ENCODE measurements around the gene ABCG2. TPM values are rescaled to one million over a fixed set of nuclear protein-coding genes. Genes with fewer than 3 reads are reported as not detected.

The ABCG2 gene
- polyA plus RNA-seq, 2 of the 4 experiments (the other 2 are of a cell fraction): 27.9 to 55.3 TPM

- POLR2A ChIA-PET: no interaction called here
- WGBS (ENCODE audit: missing lambda C conversion rate): 97% methylated on average over 9 of the region's 9 CpGs
- DNase-seq (ENCODE audit: low read depth in 1 of 2, low spot score in 1 of 2): no peak
Measured at GRCh38 chr4:88075336-88075735, 83.1 kb downstream of the ABCG2 start.

GRCh38 chr4:88070031-88070430 is 88.4 kb downstream of the ABCG2 start:
- Histone ChIP-seq H3K4me3 (no peak overlapping the region), H3K9me3 (peaks cover 12% of the 10 kb centered on the region; the same call in 2 of the 3 replicates), H3K4me1 (no peaks in the 10 kb centered on the region), H3K27ac (no peak overlapping the region), H3K4me2 (no peak overlapping the region)
- ChIA-PET CTCF (interaction anchor here (1.4 kb wide), 1 partner anchor 445 kb away, joined by 4 read pairs; no protein-coding TSS in a partner anchor), POLR2A (no interaction called here)
- 94% methylated on average over 1 of the region's 1 CpG for WGBS (ENCODE audit: missing lambda C conversion rate)
- FAIRE-seq: no peak
- no peak for TF ChIP-seq RAD21 (conservative IDR thresholded peaks at IDR 0.05 in 1 of 2, IDR thresholded peaks at IDR 0.05 in 1 of 2)
- TF ChIP-seq NFE2L2 (conservative IDR thresholded peaks at IDR 0.05; ENCODE audit: low read length): no peak
- TF ChIP-seq KDM1A (IDR thresholded peaks at IDR 0.05; ENCODE audit: low read depth): no peak
- TF ChIP-seq HES2 (IDR thresholded peaks at IDR 0.05): no peak
- TF ChIP-seq CHD4 (IDR thresholded peaks at IDR 0.05; ENCODE audit: borderline replicate concordance): no peak
- TF ChIP-seq HOXB13 (CRISPR knock-in tag; IDR thresholded peaks at IDR 0.05; ENCODE audit: low read depth): no peak
- TF ChIP-seq E2F6 (IDR thresholded peaks at IDR 0.05; ENCODE audit: borderline replicate concordance, low read depth): no peak
- no peak for TF ChIP-seq ZC3H11A (IDR thresholded peaks at IDR 0.05)
- TF ChIP-seq HMGXB4 (CRISPR knock-in tag; IDR thresholded peaks at IDR 0.05; ENCODE audit: borderline replicate concordance): no peak
- TF ChIP-seq NR3C1 (IDR thresholded peaks at IDR 0.05): no peak
- no peak for TF ChIP-seq MAFK (IDR thresholded peaks at IDR 0.05; ENCODE audit: partially characterized antibody)
- TF ChIP-seq PHF8 (IDR thresholded peaks at IDR 0.05; ENCODE audit: borderline replicate concordance, low read depth): no peak
- TF ChIP-seq USF2 (IDR thresholded peaks at IDR 0.05): no peak
- ATAC-seq: no peak
- no peak for DNase-seq (ENCODE audit: low read depth in 1 of 2, low spot score in 1 of 2)

More at GRCh38 chr4:88075336-88075735, 83.1 kb downstream of the ABCG2 start:
- Histone ChIP-seq H3K9me3 (peaks cover 6% of the 10 kb centered on the region; the same call in 1 of the 3 replicates), H3K4me1 (no peaks in the 10 kb centered on the region), H3K27ac (no peak overlapping the region), H3K4me2 (no peak overlapping the region), H3K4me3 (no peak overlapping the region)
- CTCF ChIA-PET: interaction anchor here (1.2 kb wide), 1 partner anchor 20 kb away, joined by 3 read pairs; no protein-coding TSS in a partner anchor
- no peak for TF ChIP-seq RARB (CRISPR knock-in tag; IDR thresholded peaks at IDR 0.05)
- TF ChIP-seq EP300 (IDR thresholded peaks at IDR 0.05): no peak
- FAIRE-seq (no peak), ATAC-seq (no peak)

GRCh38 chr4:88064410-88064809 is 94.0 kb downstream of the ABCG2 start:
- DNase-seq (ENCODE audit: low read depth in 1 of 2, low spot score in 1 of 2) (no peak), ATAC-seq (no peak), FAIRE-seq (no peak)
- Histone ChIP-seq H3K4me1 (0 out of 3 replicates have a peak, but pooled peaks cover 3% of the 10 kb centered on the region), H3K9me3 (peaks cover 6% of the 10 kb centered on the region; the same call in 2 of the 3 replicates), H3K27ac (no peak overlapping the region), H3K4me3 (no peak overlapping the region), H3K4me2 (no peak overlapping the region)
- 88% methylated on average over 6 of the region's 6 CpGs for WGBS (ENCODE audit: missing lambda C conversion rate)
- ChIA-PET CTCF (interaction anchor here (1.3 to 1.4 kb wide), 2 partner anchors 9 to 147 kb away, joined by 7 to 8 read pairs; no protein-coding TSS in a partner anchor), POLR2A (no interaction called here)
- TF ChIP-seq HOXB5 (CRISPR knock-in tag; IDR thresholded peaks at IDR 0.05): no peak

Data from A549 (cell line).